SK-N-SH (cell line): ENCODE results near the gene SPOCK3. TPM values are rescaled to one million over a fixed set of nuclear protein-coding genes. Genes with fewer than 3 reads are reported as not detected.

Experiments
- CTCF ChIA-PET: fragments of 300-600, 350-600 bp; formaldehyde crosslinking; extraction: SDS; loops from one replicate; lab custom pipeline; 2021; lab: Yijun Ruan, JAX
- POLR2A ChIA-PET: fragments of 350-600 bp; sonication (Branson Sonifier 250); formaldehyde crosslinking; extraction: SDS; loops from one replicate; lab custom pipeline; 2020; ENCODE audit warnings: antibody characterized with exemption, inconsistent platforms; lab: Yijun Ruan, JAX
- DNase-seq: peaks from one replicate; pipeline ENCODE4 v3.0.0; 2012
- H2AFZ ChIP-seq: fragments of 200-600 bp; sonication (generic); 2 replicates; pipeline ENCODE4 v1.8.1; 2016; ENCODE audit warnings: antibody characterized with exemption, mild to moderate bottlenecking, low read depth
- H3F3A ChIP-seq: fragments of 200-600 bp; sonication (generic); replicated peaks from 2 replicates; pipeline ENCODE3; 2016; ENCODE audit warnings: antibody characterized with exemption, mild to moderate bottlenecking; ENCODE audit not compliant: insufficient read depth
- H3K27ac ChIP-seq, 2 experiments: fragments of 200-500 bp in 1 of 2; fragments of 200-600 bp in 1 of 2; sonication (Bioruptor generic) in 1 of 2; sonication (generic), shearing (Covaris generic) in 1 of 2; 2 replicates each; pipeline versions ENCODE4 v1.5.1 to v1.6.1; 2014 to 2016; ENCODE audit warnings: low read depth in 2 of 2, inconsistent platforms in 1 of 2, low read length in 1 of 2, mild to moderate bottlenecking in 1 of 2, mixed read lengths in 1 of 2
- H3K27me3 ChIP-seq: fragments of 200-600 bp; sonication (generic), shearing (Covaris generic); 2 replicates; pipeline ENCODE4 v1.6.1; 2016; ENCODE audit warnings: mixed run types; ENCODE audit not compliant: insufficient read depth
- H3K36me3 ChIP-seq, 2 experiments: fragments of 200-500 bp in 1 of 2; fragments of 200-600 bp in 1 of 2; sonication (Bioruptor generic) in 1 of 2; sonication (generic) in 1 of 2; replicated peaks in 1 of 2; 2 replicates each; pipeline versions ENCODE3 to v1.5.1; 2014 to 2016; ENCODE audit warnings: low read length in 1 of 2, mild to moderate bottlenecking in 1 of 2; ENCODE audit not compliant: insufficient read depth in 2 of 2, control insufficient read depth in 1 of 2
- H3K4me1 ChIP-seq, 2 experiments: fragments of 200-500 bp in 1 of 2; fragments of 200-600 bp in 1 of 2; sonication (Bioruptor generic) in 1 of 2; sonication (generic), shearing (Covaris generic) in 1 of 2; 2 replicates each; pipeline versions ENCODE4 v1.5.1 to v1.6.1; 2014 to 2016; ENCODE audit warnings: low read depth in 1 of 2, low read length in 1 of 2, mixed run types in 1 of 2; ENCODE audit not compliant: insufficient read depth in 2 of 2, control insufficient read depth in 1 of 2
- H3K4me2 ChIP-seq: fragments of 200-600 bp; sonication (generic), shearing (Covaris generic); 2 replicates; pipeline ENCODE4 v1.6.1; 2017; ENCODE audit warnings: mixed run types
- H3K4me3 ChIP-seq, 2 experiments: fragments of 200-500 bp in 1 of 2; fragments of 200-600 bp in 1 of 2; sonication (Bioruptor generic) in 1 of 2; sonication (generic), shearing (Covaris generic) in 1 of 2; 2 replicates each; pipeline versions ENCODE4 v1.5.1 to v1.8.1; 2014 to 2016; ENCODE audit warnings: low read depth in 2 of 2, inconsistent platforms in 1 of 2, low read length in 1 of 2, mild to moderate bottlenecking in 1 of 2, mixed read lengths in 1 of 2, moderate library complexity in 1 of 2
- H3K79me2 ChIP-seq: fragments of 200-600 bp; sonication (generic); 2 replicates; pipeline ENCODE4 v1.8.1; 2017; ENCODE audit warnings: mild to moderate bottlenecking; ENCODE audit not compliant: insufficient read depth
- H3K9ac ChIP-seq: fragments of 200-600 bp; sonication (generic); 2 replicates; pipeline ENCODE4 v1.6.1; 2017; ENCODE audit warnings: mixed run types
- H3K9me2 ChIP-seq: fragments of 200-600 bp; sonication (generic); 2 replicates; pipeline ENCODE4 v1.6.1; 2017; ENCODE audit warnings: mixed run types
- H3K9me3 ChIP-seq: fragments of 200-600 bp; sonication (generic); 2 replicates; pipeline ENCODE4 v1.6.1; 2017; ENCODE audit warnings: mixed run types, mild to moderate bottlenecking, moderate library complexity
- H4K20me1 ChIP-seq: fragments of 200-600 bp; sonication (generic); 2 replicates; pipeline ENCODE4 v1.6.1; 2017; ENCODE audit warnings: mild to moderate bottlenecking, mixed run types; ENCODE audit not compliant: insufficient read depth
- ELF1 ChIP-seq: IDR thresholded peaks from 2 replicates; pipeline ENCODE4 v1.4.0; 2012
- EP300 ChIP-seq, 2 experiments: IDR thresholded peaks; 2 replicates each; pipeline versions ENCODE4 v1.4.0 to v1.6.1; 2012; ENCODE audit warnings: borderline replicate concordance in 1 of 2, low read depth in 1 of 2, low read length in 1 of 2
- EZH2phosphoT487 ChIP-seq: fragments of 200-600 bp; sonication (generic); IDR thresholded peaks from 2 replicates; pipeline ENCODE4 v1.6.1; 2017; ENCODE audit warnings: low read depth, mixed run types, mild to moderate bottlenecking, antibody characterized with exemption, moderate library complexity, borderline replicate concordance
- FOXJ3 ChIP-seq: sonication (generic); formaldehyde crosslinking; IDR thresholded peaks from 2 replicates; pipeline ENCODE4 v1.5.1; 2020; ENCODE audit warnings: mild to moderate bottlenecking, missing genetic modification reagents
- GATA2 ChIP-seq: sonication (generic); formaldehyde crosslinking; IDR thresholded peaks from 2 replicates; pipeline ENCODE4 v1.5.0; 2020; ENCODE audit warnings: mild to moderate bottlenecking, missing genetic modification reagents
- JUND ChIP-seq: IDR thresholded peaks from 2 replicates; pipeline ENCODE4 v1.4.0; 2012
- NFIC ChIP-seq: IDR thresholded peaks from 2 replicates; pipeline ENCODE4 v1.4.0; 2012; ENCODE audit warnings: borderline replicate concordance
- NRF1 ChIP-seq: IDR thresholded peaks from 2 replicates; pipeline ENCODE4 v1.6.1; 2012; ENCODE audit warnings: low read depth, mild to moderate bottlenecking, low read length
- RCOR1 ChIP-seq: fragments of 150-350 bp; IDR thresholded peaks from 2 replicates; pipeline ENCODE4 v1.6.1; 2017; ENCODE audit warnings: antibody characterized with exemption, low read length
- RFX5 ChIP-seq: IDR thresholded peaks from 2 replicates; pipeline ENCODE4 v1.6.1; 2012; ENCODE audit warnings: mild to moderate bottlenecking, improper control_type of control experiment, low read length
- SIN3A ChIP-seq: IDR thresholded peaks from 2 replicates; pipeline ENCODE4 v1.6.1; 2012; ENCODE audit warnings: low read depth, mild to moderate bottlenecking, low read length, moderate library complexity, borderline replicate concordance
- TCF12 ChIP-seq: IDR thresholded peaks from 2 replicates; pipeline ENCODE4 v1.4.0; 2012
- TEAD4 ChIP-seq: IDR thresholded peaks from 2 replicates; pipeline ENCODE4 v1.4.0; 2012; ENCODE audit warnings: mild to moderate bottlenecking, borderline replicate concordance; ENCODE audit not compliant: insufficient read depth
- ZBTB33 ChIP-seq: IDR thresholded peaks from 2 replicates; pipeline ENCODE4 v1.4.0; 2012; ENCODE audit warnings: low read depth, borderline replicate concordance
- WGBS: methylation state at CpG from one replicate; pipeline ENCODE4 v1.1.6; 2017; ENCODE audit warnings: low lambda C conversion rate; 5-methylcytosine and 5-hydroxymethylcytosine counted together
- polyA plus RNA-seq, 3 experiments: library from polyadenylated mRNA; depleted of rRNA; stranded (reverse); fragments of >200 nt; gene quantifications; 2 replicates each; pipeline ENCODE4 v1.2.3, GENCODE V29; 2012
- TF ChIP-seq, protein P1 (sequence below): IDR thresholded peaks from 2 replicates; pipeline ENCODE4; 2012
- TF ChIP-seq, protein P2 (sequence below): fragments of 150-350 bp; IDR thresholded peaks from 2 replicates; pipeline ENCODE4 v1.6.1; 2016; ENCODE audit warnings: mild to moderate bottlenecking, low read depth, low read length

The SPOCK3 gene
- polyA plus RNA-seq, 1 of the 3 experiments (the other 2 are of a cell fraction) = not detected

DNA sequence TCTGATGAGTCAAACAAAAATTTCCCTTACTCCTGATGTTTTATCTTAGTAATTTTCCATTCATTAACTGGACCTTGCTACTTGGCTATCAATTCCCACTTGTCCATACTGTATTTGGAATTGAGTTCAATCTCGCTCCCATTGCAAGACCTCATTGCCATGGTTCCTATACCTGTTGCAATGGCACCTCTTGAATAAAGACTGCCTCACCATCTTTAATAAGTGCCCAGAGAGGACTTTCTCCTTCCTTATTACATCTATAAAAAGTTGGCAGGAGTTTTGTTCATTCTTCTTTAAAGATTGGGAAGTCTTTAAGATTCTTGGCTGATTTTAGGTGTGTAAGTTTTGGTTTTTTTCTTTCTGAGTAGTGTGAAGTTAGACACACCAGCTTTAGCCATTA, 397.4 kb downstream of the SPOCK3 start (continued):
- TF ChIP-seq, protein P1, sequence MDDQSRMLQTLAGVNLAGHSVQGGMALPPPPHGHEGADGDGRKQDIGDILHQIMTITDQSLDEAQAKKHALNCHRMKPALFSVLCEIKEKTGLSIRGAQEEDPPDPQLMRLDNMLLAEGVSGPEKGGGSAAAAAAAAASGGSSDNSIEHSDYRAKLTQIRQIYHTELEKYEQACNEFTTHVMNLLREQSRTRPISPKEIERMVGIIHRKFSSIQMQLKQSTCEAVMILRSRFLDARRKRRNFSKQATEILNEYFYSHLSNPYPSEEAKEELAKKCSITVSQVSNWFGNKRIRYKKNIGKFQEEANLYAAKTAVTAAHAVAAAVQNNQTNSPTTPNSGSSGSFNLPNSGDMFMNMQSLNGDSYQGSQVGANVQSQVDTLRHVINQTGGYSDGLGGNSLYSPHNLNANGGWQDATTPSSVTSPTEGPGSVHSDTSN = no peak
- TF ChIP-seq, protein P2, sequence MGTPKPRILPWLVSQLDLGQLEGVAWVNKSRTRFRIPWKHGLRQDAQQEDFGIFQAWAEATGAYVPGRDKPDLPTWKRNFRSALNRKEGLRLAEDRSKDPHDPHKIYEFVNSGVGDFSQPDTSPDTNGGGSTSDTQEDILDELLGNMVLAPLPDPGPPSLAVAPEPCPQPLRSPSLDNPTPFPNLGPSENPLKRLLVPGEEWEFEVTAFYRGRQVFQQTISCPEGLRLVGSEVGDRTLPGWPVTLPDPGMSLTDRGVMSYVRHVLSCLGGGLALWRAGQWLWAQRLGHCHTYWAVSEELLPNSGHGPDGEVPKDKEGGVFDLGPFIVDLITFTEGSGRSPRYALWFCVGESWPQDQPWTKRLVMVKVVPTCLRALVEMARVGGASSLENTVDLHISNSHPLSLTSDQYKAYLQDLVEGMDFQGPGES = no peak
- no peak for TF ChIP-seq SIN3A
- TF ChIP-seq JUND = no peak

- WGBS = 20% methylated on average over 1 of the region's 1 CpG
- H2AFZ ChIP-seq = no peak overlapping the region
- no peak overlapping the region for H3K9ac ChIP-seq
- H3K4me3 ChIP-seq = no peak overlapping the region
- H3K4me2 ChIP-seq = no peak overlapping the region
- no peaks in the 10 kb centered on the region for H3K9me2 ChIP-seq
- H3K27ac ChIP-seq = no peak overlapping the region
- no peaks in the 10 kb centered on the region for H3K79me2 ChIP-seq
- no peaks in the 10 kb centered on the region for H3K27me3 ChIP-seq
- no peaks in the 10 kb centered on the region for H3K36me3 ChIP-seq
- POLR2A ChIA-PET = no interaction called here
- no peaks in the 10 kb centered on the region for H3K4me1 ChIP-seq
- CTCF ChIA-PET = no interaction called here
- TF ChIP-seq EZH2phosphoT487 = no peak
- no peak for TF ChIP-seq TCF12
- no peak for TF ChIP-seq RFX5
- no peak for TF ChIP-seq ELF1
- H3F3A ChIP-seq = no peaks in the 10 kb centered on the region
- H4K20me1 ChIP-seq = no peaks in the 10 kb centered on the region
- no peak for DNase-seq
- H3K9me3 ChIP-seq = no peaks in the 10 kb centered on the region
Observed at GRCh38 chr4:166827629-166828028, 406.7 kb downstream of the SPOCK3 start.

DNA sequence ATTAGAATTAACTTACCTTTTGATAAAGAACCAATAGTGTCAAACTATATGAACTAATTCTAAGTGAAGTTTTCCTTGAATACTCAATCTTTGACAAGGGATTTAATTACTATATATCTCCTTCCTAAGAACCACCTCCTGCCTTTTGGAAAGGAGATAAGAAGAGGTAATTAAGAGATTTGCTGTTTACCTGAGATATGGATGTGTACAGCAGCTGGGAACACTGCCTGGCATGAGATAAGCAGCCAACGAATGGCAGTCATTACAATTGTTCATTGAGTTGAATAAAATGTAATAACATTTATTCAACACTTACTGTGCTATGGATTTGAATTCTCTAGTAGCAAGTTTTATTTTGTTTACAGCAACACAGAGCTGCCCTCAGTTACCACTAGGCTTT, 407.1 kb downstream of the SPOCK3 start:
- no peak for DNase-seq
- Histone ChIP-seq H3K27ac (no peak overlapping the region), H3K4me1 (no peaks in the 10 kb centered on the region), H3K9me3 (no peaks in the 10 kb centered on the region), H3K79me2 (no peaks in the 10 kb centered on the region), H3K4me2 (no peak overlapping the region), H2AFZ (no peak overlapping the region), H3F3A (no peaks in the 10 kb centered on the region), H3K9me2 (no peaks in the 10 kb centered on the region), H3K9ac (no peak overlapping the region), H3K27me3 (no peaks in the 10 kb centered on the region), H4K20me1 (no peaks in the 10 kb centered on the region), H3K4me3 (no peak overlapping the region), H3K36me3 (no peaks in the 10 kb centered on the region)
- WGBS = 3% methylated on average over 1 of the region's 1 CpG
- ChIA-PET POLR2A (no interaction called here), CTCF (no interaction called here)
- no peak for TF ChIP-seq ZBTB33
- no peak for TF ChIP-seq EZH2phosphoT487
- TF ChIP-seq EP300 (IDR thresholded peaks at IDR 0.05; ENCODE audit: borderline replicate concordance in 1 of 2, low read depth in 1 of 2, low read length in 1 of 2) = no peak
- TF ChIP-seq TEAD4 = no peak
- no peak for TF ChIP-seq JUND
- TF ChIP-seq RCOR1 = no peak
- TF ChIP-seq NFIC = no peak
- TF ChIP-seq, protein P1 = no peak
- no peak for TF ChIP-seq FOXJ3 (CRISPR knock-in tag)
- no peak for TF ChIP-seq NRF1
- TF ChIP-seq GATA2 (CRISPR knock-in tag) = no peak
